GM21529 (cell line): ENCODE data around the gene DENND2C.
"Not testable (repeated sequence)": the region's sequence is repeated elsewhere in the genome, so short reads cannot be mapped to it uniquely, and the experiment has no call there.

Experiments used
- ATAC-seq: cut with Tn5 transposase; IDR thresholded peaks from one replicate; pipeline ENCODE4 v1.9.1; 2021; ENCODE audit not compliant: unreplicated experiment

DENND2C gene

GRCh38 chr1:114607223-114607622, 62.6 kb downstream of the DENND2C start:
- ATAC-seq = no peak

GRCh38 chr1:114597949-114598348, 71.9 kb downstream of the DENND2C start:
- no peak for ATAC-seq

GRCh38 chr1:114595602-114596001, 74.2 kb downstream of the DENND2C start:
- ATAC-seq = no peak

- no peak for ATAC-seq
Measured at GRCh38 chr1:114594046-114594445, 75.8 kb downstream of the DENND2C start.

- no peak for ATAC-seq
Measured at GRCh38 chr1:114589122-114589521, 80.7 kb downstream of the DENND2C start.

- ATAC-seq = no peak
Measured at GRCh38 chr1:114588196-114588689, 81.6 kb downstream of the DENND2C start.

GRCh38 chr1:114587203-114587991, 82.5 kb downstream of the DENND2C start:
- no peak for ATAC-seq

GRCh38 chr1:114586513-114587047, 83.3 kb downstream of the DENND2C start:
- no peak for ATAC-seq

- no peak for ATAC-seq
Measured at GRCh38 chr1:114585231-114585630, 84.6 kb downstream of the DENND2C start.

GRCh38 chr1:114581335-114582287, 88.2 kb downstream of the DENND2C start, which contains the start of gene BCAS2:
Gene BCAS2, minus strand, starts transcription at chr1:114581615. Its CDS starts 24 bp downstream, at chr1:114581591.
- ATAC-seq = peak; percentile 99

GRCh38 chr1:114574365-114574764, 95.5 kb downstream of the DENND2C start:
- ATAC-seq = no peak

- no peak for ATAC-seq
Measured at GRCh38 chr1:114564141-114564540, 105.7 kb downstream of the DENND2C start.

- ATAC-seq = not testable (repeated sequence)
Measured at GRCh38 chr1:114562978-114563510, 106.8 kb downstream of the DENND2C start.

GRCh38 chr1:114561333-114561732, 108.5 kb downstream of the DENND2C start:
- ATAC-seq = peak; percentile 52

- no peak for ATAC-seq
Measured at GRCh38 chr1:114559356-114559755, 110.5 kb downstream of the DENND2C start.

- no peak for ATAC-seq
Measured at GRCh38 chr1:114558544-114558943, 111.3 kb downstream of the DENND2C start.

- no peak for ATAC-seq
Measured at GRCh38 chr1:114554577-114554976, 115.3 kb downstream of the DENND2C start.

GRCh38 chr1:114552106-114552639, 117.7 kb downstream of the DENND2C start:
- no peak for ATAC-seq

- no peak for ATAC-seq
Measured at GRCh38 chr1:114551400-114551799, 118.4 kb downstream of the DENND2C start.

GRCh38 chr1:114550336-114550735, 119.5 kb downstream of the DENND2C start:
- no peak for ATAC-seq

- no peak for ATAC-seq
Measured at GRCh38 chr1:114549137-114549536, 120.7 kb downstream of the DENND2C start.
